WERI-Rb-1 (cell line): Measurements from ENCODE around the gene MYRF.

ENCODE experiments used
- DNase-seq: peaks from one replicate; pipeline ENCODE4 v3.0.0-alpha.2; 2020
- H3K27ac ChIP-seq: fragments of 250-450 bp; sonication (Bioruptor Pico); 2 replicates; pipeline ENCODE4 v1.5.1; 2020; ENCODE audit warnings: mild to moderate bottlenecking, moderate library complexity
- H3K27me3 ChIP-seq: fragments of 250-450 bp; sonication (Bioruptor Pico); 2 replicates; pipeline ENCODE4 v1.5.1; 2021; ENCODE audit warnings: mild to moderate bottlenecking, low read depth, moderate library complexity; ENCODE audit not compliant: insufficient read depth, severe bottlenecking
- H3K36me3 ChIP-seq: fragments of 250-450 bp; sonication (Bioruptor Pico); 2 replicates; pipeline ENCODE4 v1.5.1; 2020; ENCODE audit warnings: mild to moderate bottlenecking, moderate library complexity
- H3K4me3 ChIP-seq: 2 replicates; pipeline ENCODE4 v1.5.1; 2011; ENCODE audit warnings: low read depth, mild to moderate bottlenecking, control low read depth, low read length
- H3K9me3 ChIP-seq: fragments of 250-450 bp; sonication (Bioruptor Pico); 2 replicates; pipeline ENCODE4 v1.5.1; 2021; ENCODE audit warnings: mild to moderate bottlenecking, moderate library complexity; ENCODE audit not compliant: severe bottlenecking
- CTCF ChIP-seq: IDR thresholded peaks from 2 replicates; pipeline ENCODE4 v1.5.1; 2011; ENCODE audit warnings: low read depth, mild to moderate bottlenecking, control low read depth, inconsistent platforms, low read length

The MYRF gene

DNA sequence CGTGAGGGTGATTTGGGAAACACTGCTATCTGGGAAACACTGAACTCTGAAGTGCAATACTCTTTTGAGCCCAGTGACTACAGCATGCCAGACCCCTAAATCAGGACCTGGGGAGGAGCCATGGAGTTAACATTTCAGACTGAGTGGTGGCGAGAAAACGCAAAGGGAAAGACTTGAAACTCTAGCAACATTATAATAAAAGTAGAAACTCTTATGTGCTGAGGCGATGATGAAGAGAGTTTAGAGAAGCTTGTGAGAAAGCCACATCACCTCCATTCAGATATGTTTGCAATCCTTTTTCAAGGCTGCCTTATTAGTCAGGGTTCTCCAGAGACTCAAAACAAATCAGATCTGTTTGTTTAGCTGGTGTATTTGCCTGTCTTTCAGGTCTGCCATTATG is 42.1 kb downstream of the MYRF start:
- Histone ChIP-seq H3K9me3 (no peaks in the 10 kb centered on the region), H3K27ac (no peak overlapping the region), H3K27me3 (no peaks in the 10 kb centered on the region), H3K4me3 (no peak overlapping the region), H3K36me3 (peaks cover 70% of the 10 kb centered on the region)
- no peak for DNase-seq
- TF ChIP-seq CTCF: no peak

DNA sequence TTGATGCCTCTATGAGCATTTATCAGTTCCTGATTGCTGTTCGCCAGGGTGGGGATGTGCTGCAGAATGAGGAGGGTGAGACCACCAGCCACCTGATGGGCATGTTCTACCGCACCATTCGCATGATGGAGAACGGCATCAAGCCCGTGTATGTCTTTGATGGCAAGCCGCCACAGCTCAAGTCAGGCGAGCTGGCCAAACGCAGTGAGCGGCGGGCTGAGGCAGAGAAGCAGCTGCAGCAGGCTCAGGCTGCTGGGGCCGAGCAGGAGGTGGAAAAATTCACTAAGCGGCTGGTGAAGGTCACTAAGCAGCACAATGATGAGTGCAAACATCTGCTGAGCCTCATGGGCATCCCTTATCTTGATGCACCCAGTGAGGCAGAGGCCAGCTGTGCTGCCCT is 43.0 kb downstream of the MYRF start:
- no peaks in the 10 kb centered on the region for H3K27me3 ChIP-seq
- DNase-seq: no peak
- no peak overlapping the region for H3K4me3 ChIP-seq
- TF ChIP-seq CTCF: no peak
- H3K9me3 ChIP-seq: no peaks in the 10 kb centered on the region
- H3K36me3 ChIP-seq: peaks cover 71% of the 10 kb centered on the region
- no peak overlapping the region for H3K27ac ChIP-seq

DNA sequence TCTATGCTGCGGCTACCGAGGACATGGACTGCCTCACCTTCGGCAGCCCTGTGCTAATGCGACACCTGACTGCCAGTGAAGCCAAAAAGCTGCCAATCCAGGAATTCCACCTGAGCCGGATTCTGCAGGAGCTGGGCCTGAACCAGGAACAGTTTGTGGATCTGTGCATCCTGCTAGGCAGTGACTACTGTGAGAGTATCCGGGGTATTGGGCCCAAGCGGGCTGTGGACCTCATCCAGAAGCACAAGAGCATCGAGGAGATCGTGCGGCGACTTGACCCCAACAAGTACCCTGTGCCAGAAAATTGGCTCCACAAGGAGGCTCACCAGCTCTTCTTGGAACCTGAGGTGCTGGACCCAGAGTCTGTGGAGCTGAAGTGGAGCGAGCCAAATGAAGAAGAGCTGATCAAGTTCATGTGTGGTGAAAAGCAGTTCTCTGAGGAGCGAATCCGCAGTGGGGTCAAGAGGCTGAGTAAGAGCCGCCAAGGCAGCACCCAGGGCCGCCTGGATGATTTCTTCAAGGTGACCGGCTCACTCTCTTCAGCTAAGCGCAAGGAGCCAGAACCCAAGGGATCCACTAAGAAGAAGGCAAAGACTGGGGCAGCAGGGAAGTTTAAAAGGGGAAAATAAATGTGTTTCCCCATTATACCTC is 43.6 kb downstream of the MYRF start:
- TF ChIP-seq CTCF: no peak
- no peak overlapping the region for H3K4me3 ChIP-seq
- H3K27me3 ChIP-seq: no peaks in the 10 kb centered on the region
- H3K36me3 ChIP-seq: peaks cover 77% of the 10 kb centered on the region
- no peaks in the 10 kb centered on the region for H3K9me3 ChIP-seq
- DNase-seq: no peak
- H3K27ac ChIP-seq: no peak overlapping the region

GRCh38 chr11:61797263-61797944 is 45.0 kb downstream of the MYRF start:
- DNase-seq: peak; percentile 72
- no peak overlapping the region for H3K4me3 ChIP-seq
- no peaks in the 10 kb centered on the region for H3K27me3 ChIP-seq
- TF ChIP-seq CTCF: peak; percentile 58
- H3K27ac ChIP-seq: no peak overlapping the region
- H3K36me3 ChIP-seq: peaks cover 89% of the 10 kb centered on the region
- no peaks in the 10 kb centered on the region for H3K9me3 ChIP-seq

DNA sequence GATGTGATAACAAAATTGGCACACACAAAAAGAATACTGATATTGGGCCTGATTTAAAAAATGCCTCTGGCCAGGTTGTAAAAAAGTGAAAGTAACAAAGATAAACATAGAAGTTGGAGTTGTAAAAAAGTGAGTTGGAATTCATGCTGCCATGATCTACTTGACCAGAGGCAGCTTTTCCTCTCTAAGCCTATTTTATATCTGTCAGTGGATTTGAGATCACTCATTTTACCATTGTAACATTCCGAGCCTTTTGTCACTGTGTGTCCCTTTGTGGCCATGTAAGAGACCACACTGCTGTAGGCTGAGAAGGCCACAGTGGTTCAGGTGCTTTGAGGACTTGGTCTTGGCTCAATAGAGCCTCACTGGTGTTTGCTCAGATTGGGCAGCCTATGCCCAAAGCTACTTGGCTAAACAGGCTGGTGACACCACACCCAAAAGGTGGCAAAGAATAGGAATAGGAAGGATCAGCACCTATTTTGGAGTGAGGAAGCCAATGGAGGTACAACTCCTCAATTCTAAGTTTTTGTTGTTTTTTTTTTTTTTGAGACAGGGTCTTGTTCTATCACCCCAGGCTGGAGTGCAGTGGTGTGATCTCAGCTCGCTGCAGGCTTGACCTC is 47.3 kb downstream of the MYRF start:
- Histone ChIP-seq H3K4me3 (no peak overlapping the region), H3K27me3 (no peaks in the 10 kb centered on the region), H3K36me3 (peaks cover 90% of the 10 kb centered on the region), H3K27ac (no peak overlapping the region; the same call in 1 of the 2 replicates), H3K9me3 (no peaks in the 10 kb centered on the region)
- no peak for DNase-seq
- TF ChIP-seq CTCF: no peak
